Colonic mucosa (tissue), 4 donors: ENCODE results near the gene CRK. TPM values are rescaled to one million over a fixed set of nuclear protein-coding genes. Genes with fewer than 3 reads are reported as not detected.

Source experiments
- DNase-seq: peaks from one replicate; pipeline ENCODE4 v3.0.0-alpha.2; 2020
- H3K27ac ChIP-seq: fragments of 200-600 bp; one replicate; pipeline ENCODE4 v1.8.0; 2021
- H3K27me3 ChIP-seq: fragments of 200-600 bp; one replicate; pipeline ENCODE4 v1.8.0; 2021
- H3K36me3 ChIP-seq: fragments of 200-600 bp; one replicate; pipeline ENCODE4 v1.8.0; 2021
- H3K4me1 ChIP-seq: fragments of 200-600 bp; one replicate; pipeline ENCODE4 v1.8.0; 2021; ENCODE audit warnings: mild to moderate bottlenecking
- H3K4me3 ChIP-seq: fragments of 200-600 bp; one replicate; pipeline ENCODE4 v1.8.0; 2021
- H3K9ac ChIP-seq, 2 donors: one replicate each; pipeline ENCODE4 v1.7.0; 2013; ENCODE audit warnings: control low read depth in 2 of 2, low read depth in 2 of 2, low read length in 2 of 2
- H3K9me3 ChIP-seq: fragments of 200-600 bp; one replicate; pipeline ENCODE4 v1.8.0; 2021
- CTCF ChIP-seq: fragments of 200-600 bp; IDR thresholded peaks from one replicate; pipeline ENCODE4 v1.8.0; 2022; ENCODE audit warnings: antibody characterized with exemption, mild to moderate bottlenecking
- intact Hi-C: fragments of 100-400 bp; cut with DNase I; formaldehyde crosslinking; loops from one replicate; pipeline ENCODE4 v1.14.1; 2022
- total RNA-seq, 2 donors: library from RNA; stranded (reverse); fragmentation: NEBNext Ultra II Directional in 1 of 2; extraction: Animal tissue kit (Norgen Biotek cat#: 25700) in 1 of 2; gene quantifications; one replicate each; pipeline ENCODE4 v1.2.1, GENCODE V29; 2021
- donor health status: healthy.
- donor health status: DM: no; HTN: no; CAD: no.
- donor health status: DM: no; HTN: no; CAD: no.

CRK gene
- total RNA-seq, 2 donors from 2014 or later, result 74.5 to 82.0 TPM

- no peak overlapping the region for H3K4me3 ChIP-seq
- no peaks in the 10 kb centered on the region for H3K9me3 ChIP-seq
- DNase-seq, result no peak
- peaks cover 20% of the 10 kb centered on the region for H3K36me3 ChIP-seq
- intact Hi-C loops, result no loop called here
- TF ChIP-seq CTCF, result no peak
- no peaks in the 10 kb centered on the region for H3K4me1 ChIP-seq
- no peak overlapping the region for H3K27ac ChIP-seq
- H3K27me3 ChIP-seq, result no peaks in the 10 kb centered on the region
- H3K9ac ChIP-seq, result peak overlapping the region in 1 of 2 donors; percentile 19
These were observed 24.9 kb upstream of the CRK start for GRCh38 chr17:1480747-1481465.

GRCh38 chr17:1478418-1478817, 22.4 kb upstream of the CRK start:
- peaks cover 26% of the 10 kb centered on the region for H3K36me3 ChIP-seq
- DNase-seq, result no peak

GRCh38 chr17:1475321-1475854, 19.4 kb upstream of the CRK start:
- intact Hi-C loops, result no loop called here
- Histone ChIP-seq H3K27ac (no peak overlapping the region), H3K36me3 (peaks cover 37% of the 10 kb centered on the region), H3K9me3 (no peaks in the 10 kb centered on the region), H3K4me3 (no peak overlapping the region), H3K4me1 (no peaks in the 10 kb centered on the region), H3K9ac (no peak overlapping the region), H3K27me3 (no peaks in the 10 kb centered on the region)
- DNase-seq, result no peak
- TF ChIP-seq CTCF, result no peak

More at GRCh38 chr17:1478418-1478817, 22.4 kb upstream of the CRK start:
- no peak for TF ChIP-seq CTCF
- H3K27ac ChIP-seq, result no peak overlapping the region
- intact Hi-C loops, result no loop called here
- H3K9ac ChIP-seq, result no peak overlapping the region
- H3K27me3 ChIP-seq, result no peaks in the 10 kb centered on the region
- H3K9me3 ChIP-seq, result no peaks in the 10 kb centered on the region
- no peak overlapping the region for H3K4me3 ChIP-seq
- H3K4me1 ChIP-seq, result no peaks in the 10 kb centered on the region

- intact Hi-C loops, result no loop called here
- H3K27ac ChIP-seq, result no peak overlapping the region
These were observed 18.6 kb upstream of the CRK start for GRCh38 chr17:1474402-1475189.

More at GRCh38 chr17:1474402-1475189, 18.6 kb upstream of the CRK start:
- Histone ChIP-seq H3K36me3 (peaks cover 37% of the 10 kb centered on the region), H3K9me3 (no peaks in the 10 kb centered on the region), H3K9ac (no peak overlapping the region), H3K4me1 (no peaks in the 10 kb centered on the region), H3K4me3 (no peak overlapping the region), H3K27me3 (no peaks in the 10 kb centered on the region)
- DNase-seq, result no peak
- TF ChIP-seq CTCF, result no peak
